Right renal pelvis (tissue), 4 donors: ENCODE measurements around the gene ADAM12. TPM values are rescaled to one million over a fixed set of nuclear protein-coding genes. Genes with fewer than 3 reads are reported as not detected.
A peak's percentile ranks its signal among the peaks of the same experiment; 100 is the strongest.

Experiments
- DNase-seq, 4 donors: peaks; one replicate each; pipeline ENCODE4 v3.0.0-alpha.2; 2013; ENCODE audit warnings: low read depth in 4 of 4, low spot score in 3 of 4, missing footprints in 1 of 4
- polyA plus RNA-seq, 4 donors: library from polyadenylated mRNA; unstranded; fragments of 120-200 nt; gene quantifications; one replicate each; pipeline ENCODE4 v1.2.1, GENCODE V29; 2013; ENCODE audit not compliant: insufficient read length in 4 of 4

ADAM12 gene
- polyA plus RNA-seq, 4 donors = 17.9 to 29.0 (median 27.5) TPM

DNA sequence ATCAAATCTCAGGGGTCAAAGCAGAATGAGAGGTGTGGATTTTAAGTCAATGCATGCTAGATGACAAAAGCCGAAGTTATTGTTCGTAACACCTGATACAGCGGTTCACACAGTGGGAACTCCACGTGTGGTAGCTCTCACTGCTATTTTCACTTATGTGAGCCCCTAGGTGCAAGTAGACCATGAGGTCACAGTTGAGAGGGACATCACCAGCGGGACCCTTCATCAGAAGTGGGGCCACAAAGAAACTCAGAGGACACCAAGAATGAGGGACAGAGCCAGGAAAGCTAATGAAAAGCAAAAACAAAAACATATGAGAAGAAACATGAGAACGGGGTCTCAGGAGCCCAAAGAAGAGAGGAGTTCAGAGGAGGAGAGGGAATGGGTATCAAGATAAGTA is 63.5 kb downstream of the ADAM12 start:
- DNase-seq = no peak

DNA sequence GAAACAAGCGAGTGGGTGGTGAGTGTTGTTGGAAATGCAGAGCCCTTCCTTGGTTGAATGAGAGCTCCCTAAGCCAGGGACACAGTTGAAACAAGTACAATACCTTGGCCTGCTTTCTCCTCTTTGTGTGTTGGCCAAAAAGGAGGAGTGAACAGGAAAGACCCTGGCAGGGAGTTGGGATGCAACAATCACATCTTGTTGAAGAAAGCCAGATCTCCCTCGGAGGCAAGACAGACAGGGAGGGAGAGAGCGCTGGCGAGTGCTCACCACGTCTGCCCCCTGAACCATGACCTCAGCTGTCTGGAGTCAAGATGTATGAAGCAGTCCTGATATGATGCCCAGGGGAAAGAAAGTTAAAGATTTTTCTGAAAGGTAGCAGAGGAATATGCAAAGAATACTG is 66.8 kb downstream of the ADAM12 start:
- DNase-seq = no peak

DNA sequence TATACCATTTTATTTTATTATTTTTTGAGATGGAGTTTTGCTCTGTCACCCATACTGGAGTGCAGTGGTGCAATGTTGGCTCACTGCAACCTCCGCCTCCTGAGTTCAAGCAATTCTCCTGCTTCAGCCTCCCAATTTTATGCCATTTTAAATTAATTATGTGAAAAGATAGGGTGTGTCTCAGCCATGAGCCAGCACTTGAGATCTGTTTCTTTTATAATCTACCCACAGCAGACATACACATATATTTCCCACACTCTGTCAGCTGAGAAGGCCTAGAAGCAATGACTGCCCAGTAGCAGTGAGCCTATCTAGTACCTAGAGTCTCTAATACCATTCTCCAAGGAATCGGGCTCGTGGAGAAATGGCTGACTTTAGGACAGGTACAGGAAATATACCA is 70.5 kb downstream of the ADAM12 start:
- DNase-seq = no peak

DNA sequence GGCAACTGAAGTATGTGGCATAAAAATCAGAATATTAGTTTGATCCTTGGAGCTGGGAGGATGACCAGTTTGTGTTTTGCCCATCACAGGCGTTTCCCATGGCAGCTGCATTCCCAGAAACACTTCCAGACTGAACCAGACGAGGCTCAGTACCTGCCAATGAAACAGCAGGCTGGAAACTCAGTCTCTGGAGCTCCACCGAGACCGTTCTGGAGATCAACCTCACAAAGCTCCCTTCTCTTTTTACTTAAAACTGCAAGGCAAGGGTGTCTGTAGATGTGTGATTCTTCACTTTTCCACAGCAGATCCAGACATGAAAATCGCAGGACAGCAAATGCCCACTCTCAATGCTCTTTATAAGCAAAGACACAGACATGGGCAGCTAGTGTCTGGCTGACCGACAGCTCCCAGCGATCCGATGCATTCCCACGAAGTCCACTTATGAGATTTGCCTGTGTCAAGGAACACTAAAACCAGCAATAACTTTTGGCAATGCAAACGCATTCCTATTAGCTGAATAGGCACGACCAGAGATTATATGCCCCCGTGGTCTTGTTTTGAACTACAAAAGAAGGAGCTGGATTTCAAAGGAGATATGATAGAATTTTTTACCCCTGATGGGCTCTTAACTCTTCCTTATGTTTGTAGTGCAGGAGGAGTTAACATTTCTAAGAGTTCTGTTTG is 72.6 kb downstream of the ADAM12 start:
- DNase-seq = no peak

DNA sequence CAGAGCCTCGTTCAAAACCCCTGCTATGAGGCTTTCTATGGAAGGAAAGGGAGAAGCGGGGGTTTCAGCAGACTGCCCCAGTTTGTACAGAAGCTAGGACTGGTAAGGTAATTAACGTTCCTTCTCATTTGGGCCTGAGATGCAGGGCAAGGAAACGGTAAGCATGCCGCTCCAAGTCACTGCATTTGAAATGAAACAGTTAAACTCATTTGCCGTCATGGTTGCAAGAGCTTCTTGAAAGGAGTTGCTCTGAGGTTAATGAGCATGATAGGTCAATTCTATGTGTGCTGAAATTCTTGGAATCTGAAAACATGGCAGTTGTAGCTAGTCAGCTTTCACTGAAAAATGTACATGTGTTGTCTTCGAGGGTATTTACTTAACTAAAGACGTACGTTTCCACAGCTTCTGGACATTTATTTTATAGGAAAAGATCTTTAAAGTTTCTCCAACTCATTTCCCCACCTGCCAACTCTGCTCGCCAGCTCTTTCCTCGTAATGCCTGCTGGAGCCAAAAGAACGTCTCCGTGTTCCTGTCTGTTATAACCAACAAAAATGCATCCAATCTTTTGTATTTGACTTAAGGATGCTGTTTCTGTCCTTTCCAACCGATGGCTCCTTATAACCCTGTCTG is 73.3 kb downstream of the ADAM12 start:
- DNase-seq = no peak

DNA sequence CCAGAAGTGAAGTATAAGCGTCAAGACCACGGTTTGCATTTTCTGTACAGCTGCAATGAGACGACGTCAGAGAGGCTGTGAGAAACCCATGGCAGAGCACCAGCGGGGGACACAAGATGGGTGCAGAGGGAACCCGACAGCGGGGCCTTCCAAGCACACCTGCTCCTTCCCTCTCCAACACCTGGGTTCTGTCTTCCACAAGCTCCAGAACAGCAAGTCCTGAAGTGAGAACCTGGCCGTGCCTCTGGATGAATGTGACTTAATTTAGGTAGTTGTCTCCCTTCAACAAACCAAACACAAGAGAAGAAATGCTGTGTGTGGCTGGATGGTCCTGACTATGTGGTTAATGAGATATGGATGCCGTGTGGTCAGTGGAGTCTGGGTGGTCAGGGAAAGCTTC is 76.1 kb downstream of the ADAM12 start:
- no peak for DNase-seq

DNA sequence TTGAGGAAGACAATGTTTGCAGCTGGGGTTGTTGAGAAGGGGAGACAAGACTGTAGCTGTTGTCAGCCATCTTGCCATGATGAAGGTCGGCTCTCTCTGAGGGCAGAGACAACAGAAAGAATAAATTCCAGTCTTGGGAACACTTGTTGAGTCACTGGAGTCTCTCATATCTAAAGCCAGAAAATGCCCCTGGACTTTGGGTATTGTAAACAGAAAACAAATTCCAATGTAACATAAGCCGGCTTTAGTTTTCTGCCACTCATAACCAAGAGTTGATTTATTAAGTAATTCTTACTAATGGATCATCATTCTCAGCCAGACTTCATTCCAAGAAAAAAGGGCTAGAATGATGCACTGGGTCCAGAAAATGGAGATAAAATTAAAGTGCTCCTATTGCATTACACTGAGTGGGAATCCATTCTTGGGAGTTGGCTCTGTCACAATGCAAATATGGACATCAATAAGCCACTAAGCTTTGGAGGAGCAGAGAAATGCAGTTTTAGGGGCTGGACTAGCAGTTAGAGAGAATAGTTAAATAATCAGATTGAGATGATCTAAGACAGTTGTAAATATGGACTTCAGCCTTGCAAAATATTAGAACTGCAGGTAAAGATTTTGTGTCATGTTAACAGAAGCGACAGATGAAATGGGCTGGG is 78.9 kb downstream of the ADAM12 start:
- DNase-seq = no peak

DNA sequence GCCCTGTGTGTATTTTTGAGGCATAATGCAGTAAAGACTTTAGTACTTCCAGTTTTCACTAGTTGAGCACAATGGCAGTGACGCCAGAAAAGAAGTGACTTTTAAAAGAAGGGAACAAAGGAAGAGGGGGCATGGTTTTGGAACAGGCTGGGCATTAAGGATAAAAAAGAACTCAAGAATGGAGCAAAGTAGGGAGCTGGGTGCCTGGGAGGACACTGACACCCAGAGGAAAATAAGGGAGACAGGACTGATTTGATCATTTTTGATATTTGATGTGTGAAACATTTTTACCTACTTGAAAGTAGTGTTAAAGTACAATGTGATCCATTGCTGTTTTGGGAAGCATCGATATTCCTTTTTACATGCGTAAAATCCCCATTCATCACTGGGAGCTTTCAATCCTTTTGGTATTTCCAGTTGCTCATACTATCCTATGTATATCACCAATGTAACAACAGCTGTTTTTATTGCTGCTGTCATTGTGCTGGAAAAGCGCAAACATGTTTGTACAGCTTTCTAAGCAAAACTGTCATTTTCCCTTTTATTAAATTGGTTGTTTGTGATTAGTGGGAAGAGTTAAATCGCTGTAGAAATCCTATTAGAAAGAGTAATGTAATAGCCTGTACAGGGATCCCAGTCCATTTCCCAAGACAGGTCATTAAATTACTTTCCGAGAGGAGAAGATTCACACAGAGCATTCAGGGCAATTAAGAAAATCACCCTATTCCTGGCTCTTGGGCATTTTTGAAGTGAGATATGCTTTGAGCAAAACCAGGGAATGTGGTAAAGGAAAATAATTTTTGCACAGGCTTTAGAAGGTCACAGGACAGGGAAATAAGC is 85.2 kb downstream of the ADAM12 start:
- DNase-seq = no peak

DNA sequence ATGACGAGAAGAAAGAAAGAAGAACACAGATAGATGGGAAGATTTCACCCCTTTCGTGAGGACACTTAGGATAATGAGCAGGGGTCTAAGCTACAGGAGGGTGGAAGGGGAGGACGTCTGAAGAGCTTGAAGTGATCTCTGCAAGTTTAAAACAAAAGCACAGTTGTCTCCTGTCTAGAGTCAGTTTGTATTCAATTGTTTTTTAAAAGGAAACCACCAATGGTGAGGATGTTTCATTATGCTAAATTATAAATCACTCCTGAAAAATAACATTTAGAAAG is 85.9 kb downstream of the ADAM12 start:
- DNase-seq = no peak

DNA sequence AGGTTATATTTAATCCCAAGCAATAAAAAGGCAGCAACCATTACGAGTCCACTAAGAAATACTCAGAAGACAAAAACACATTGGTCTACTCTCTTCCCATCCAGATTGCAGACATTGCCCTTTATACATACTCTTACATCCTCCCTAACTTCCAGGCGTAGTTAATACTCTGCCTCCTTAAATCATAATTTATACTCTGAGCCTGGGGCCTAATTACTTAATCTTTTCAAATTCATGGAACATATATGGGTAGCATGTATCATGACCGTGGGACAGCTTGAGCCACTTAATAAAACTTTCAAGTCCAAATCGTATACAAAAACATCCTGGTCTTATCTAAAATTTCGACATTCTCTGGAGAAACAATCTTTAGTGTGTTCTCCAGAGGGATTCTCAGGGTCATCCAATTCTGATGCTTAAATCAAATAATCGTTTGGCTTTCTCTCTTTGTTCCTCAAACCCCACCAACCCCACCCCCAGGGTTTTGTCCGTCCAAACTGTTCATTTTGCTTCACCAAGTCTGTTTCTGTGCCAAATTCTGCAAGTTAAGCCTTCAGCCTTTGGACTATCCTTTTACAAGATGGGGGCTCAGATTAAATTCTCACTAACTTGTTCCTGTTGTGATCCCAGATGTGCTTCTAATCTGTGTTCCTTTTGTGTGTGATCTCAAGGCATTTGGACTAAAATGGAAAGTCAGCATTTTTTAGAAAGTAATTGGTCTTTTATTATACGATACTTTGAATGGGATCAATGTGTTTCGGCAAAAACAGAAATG is 86.4 kb downstream of the ADAM12 start:
- peak in 1 of 4 donors; percentile 31 for DNase-seq

DNA sequence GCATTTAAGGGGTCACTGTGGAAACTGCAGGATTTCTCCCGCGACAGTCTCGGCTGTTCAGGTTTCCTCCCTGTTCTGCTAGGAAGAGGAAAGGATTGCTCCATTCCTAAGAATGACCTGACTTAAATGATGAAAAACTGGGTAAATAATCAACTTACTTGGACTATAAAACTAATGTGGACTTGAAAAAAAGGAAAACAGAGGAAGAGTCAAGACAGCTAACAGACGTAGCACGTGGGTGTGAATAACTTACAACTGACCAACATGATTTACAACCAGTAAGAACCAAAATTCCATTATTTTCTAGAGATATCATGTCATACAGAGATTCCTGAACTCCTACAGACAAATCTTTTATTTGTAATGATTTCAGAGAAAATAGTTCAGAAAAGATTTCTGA is 93.8 kb downstream of the ADAM12 start:
- no peak for DNase-seq

DNA sequence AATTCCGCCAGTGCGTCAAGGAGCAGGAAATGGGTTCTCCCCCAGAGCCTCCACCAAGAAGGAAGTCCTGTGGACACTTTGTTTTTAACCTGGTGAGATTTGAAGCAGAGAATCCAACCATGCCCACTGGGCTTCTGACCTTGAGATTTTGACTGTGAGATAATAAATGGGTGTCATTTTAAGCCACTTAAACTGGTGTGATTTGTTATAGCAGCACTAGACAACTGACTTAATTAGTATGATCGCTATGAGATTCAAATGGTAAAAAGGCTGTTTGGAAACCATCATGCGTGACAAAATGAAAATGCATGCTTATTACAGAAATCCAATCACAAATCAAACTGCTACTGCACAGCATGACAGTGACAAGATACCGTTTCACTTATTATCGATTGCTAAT is 98.0 kb downstream of the ADAM12 start:
- DNase-seq = no peak

DNA sequence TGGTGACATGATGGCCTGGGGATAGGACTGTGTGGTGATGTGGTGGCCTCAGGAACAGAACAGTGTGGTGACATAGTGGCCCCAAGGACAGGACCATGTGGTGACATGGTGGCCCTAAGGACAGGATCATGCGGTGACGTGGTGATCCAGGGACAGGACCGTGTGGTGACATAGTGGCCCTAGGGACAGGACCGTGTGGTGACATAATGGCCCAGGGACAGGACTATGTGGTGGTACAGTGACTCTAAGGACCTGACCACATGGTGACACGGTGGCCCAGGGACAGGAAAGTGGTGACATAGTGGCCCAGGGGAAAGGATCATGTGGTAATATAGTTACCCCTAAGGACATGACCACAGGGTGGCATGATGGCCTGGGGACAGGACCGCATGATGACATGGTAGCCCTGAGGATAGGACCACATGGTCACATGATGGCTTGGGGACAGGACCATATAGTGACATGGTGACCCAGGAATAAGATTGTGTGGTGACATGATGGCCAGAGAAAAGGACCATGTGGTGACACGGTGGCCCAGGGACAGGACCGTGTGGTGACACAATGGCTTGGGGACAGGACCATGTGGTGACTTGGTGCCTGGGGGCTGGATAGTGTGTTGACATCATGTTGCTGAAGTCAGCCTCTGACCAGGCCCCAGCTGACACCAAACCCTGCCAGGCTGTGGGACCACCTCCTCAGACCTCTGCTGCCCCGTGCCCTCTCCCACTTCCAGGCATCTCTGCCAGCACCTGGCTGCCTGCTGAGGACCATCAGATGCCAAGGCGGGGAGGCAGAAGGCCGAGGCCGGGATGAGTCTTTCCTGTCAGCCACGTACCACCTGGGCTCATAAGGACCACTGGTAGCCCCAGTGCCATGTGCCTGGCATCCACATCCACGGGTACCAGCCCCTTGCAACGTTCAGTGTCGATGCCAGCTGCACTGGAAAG is 99.5 kb downstream of the ADAM12 start:
- DNase-seq = no peak

DNA sequence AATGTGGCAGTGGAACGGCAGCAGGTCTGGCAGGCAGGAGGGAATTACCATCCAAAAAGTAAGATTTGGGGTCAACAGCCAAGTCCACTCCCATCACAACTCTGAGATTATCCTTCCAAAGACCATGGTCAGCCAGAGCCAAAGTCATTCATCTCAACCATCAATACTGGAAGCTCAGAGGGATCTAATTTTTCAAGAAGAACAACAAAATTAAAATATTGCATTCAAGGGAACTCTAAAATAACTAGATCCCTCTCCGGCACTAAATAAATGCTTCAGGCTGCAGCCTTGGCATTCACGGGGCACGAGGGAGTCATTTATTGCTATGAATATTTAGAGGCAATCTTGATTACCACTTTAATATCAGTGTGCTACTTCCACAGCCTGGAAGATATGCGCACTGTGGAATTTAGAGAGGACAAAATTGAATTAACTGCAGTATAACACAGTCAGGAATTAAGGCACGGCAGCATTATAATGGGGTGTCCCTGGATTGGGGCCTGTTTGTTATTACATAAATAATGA is 102.0 kb downstream of the ADAM12 start:
- DNase-seq = no peak

DNA sequence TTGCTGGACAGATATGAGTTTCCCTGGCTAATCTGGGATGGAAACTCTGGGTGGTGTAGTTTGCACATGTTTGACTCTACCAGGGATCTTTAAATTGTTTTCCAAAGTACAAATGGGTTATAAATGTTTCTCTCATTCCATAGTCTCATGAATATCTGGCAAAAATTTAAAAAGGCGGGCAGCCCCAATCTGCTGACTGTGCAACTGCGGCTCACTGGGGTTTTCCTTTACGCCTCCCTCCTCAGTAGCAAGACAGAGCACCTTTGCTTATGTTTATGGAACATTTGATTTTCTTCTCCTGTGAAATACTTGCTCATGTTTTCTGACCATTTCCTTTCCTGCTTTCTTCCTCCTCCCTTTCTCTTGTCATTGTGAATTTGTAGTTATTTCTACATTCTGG is 105.0 kb downstream of the ADAM12 start:
- DNase-seq = no peak

DNA sequence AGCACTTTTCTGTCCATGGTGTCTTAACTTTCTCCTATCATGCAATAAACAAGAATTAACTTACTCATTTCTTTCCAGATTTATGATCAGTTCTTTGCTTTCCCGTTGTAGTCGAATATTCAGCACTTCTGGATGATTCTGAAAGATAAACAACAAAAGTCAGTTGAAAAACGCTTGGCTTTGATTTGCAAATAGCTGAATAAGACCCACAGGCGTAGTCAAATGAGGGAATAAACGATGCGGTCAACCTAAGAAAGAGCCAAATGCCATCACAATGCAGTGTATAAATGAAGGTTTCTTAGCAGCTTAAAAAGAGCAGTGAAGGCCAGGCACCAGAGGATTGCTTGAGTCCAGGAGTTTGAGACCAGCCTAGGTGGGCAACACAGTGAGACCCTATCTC is 109.4 kb downstream of the ADAM12 start:
- DNase-seq = no peak

DNA sequence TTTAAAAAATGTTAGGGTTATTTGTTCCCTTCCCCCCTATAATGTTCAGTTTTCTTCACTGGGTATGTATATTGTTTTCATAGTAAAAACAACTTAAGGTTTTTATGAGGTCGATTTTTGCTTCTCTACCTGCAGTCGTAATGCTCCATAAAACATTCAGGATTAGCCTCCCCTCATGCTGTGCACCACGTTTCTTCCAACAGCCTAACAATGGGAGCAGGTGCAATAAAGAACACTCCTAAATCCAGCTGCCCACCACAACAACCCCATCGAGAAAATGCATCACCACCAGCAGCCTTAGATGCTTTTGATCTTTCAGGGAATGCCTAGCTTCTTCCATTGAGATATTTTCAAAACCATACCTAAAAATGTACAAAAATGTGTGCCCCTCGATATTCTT is 111.1 kb downstream of the ADAM12 start:
- no peak for DNase-seq

DNA sequence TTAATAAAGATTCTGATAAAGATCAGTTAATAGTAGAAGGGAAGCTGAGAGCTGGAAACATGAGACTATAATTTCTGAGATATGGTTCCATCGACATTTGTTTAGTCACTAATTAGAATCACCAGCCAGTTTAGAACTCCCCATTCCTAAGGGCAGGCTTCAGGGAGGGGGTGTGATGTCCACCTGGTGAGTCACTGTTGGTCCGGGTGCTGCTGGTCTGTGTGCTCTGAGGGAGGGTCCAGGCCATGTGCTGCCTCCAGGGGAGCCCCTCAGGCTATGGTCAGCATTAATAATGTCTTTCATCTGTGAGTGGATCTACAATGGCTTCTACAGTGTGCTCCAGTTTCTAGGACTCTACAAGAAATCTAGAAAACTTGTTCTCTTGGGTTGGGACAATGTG is 115.8 kb downstream of the ADAM12 start:
- DNase-seq = no peak

DNA sequence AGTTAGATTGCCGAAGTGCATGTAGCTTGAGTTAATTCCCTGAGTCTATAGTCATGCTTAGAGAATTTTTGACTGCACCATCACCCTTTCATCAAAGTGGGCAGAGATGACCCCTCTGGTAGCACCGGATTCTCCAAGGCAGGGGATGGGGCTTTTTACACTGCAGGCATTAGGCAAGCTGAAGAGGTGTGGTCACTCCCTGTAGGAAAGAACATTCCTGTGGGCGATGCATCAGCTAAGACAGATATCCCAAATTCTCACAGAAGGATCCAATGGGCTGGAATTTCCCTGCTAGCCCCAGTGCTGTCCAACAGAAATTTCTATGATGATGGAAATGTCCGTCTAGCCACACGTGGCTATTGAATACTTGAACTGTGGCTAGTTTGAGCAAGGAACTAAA is 118.2 kb downstream of the ADAM12 start:
- DNase-seq = no peak
